GM23338 (cell line): ENCODE measurements around the gene ZMYND8. TPM values are rescaled to one million over a fixed set of nuclear protein-coding genes. Genes with fewer than 3 reads are reported as not detected.
"Not testable (repeated sequence)": the region's sequence is repeated elsewhere in the genome, so short reads cannot be mapped to it uniquely, and the experiment has no call there.

Experiments used
- ATAC-seq: fragments of 200-7000 bp; cut with Tn5 transposase; 3 replicates; pipeline ENCODE4 v1.9.1; 2020
- DNase-seq: peaks from one replicate; pipeline ENCODE4 v3.0.0-alpha.2; 2015; ENCODE audit warnings: low spot score
- H2AFZ ChIP-seq: fragments of 200-600 bp; sonication (generic); 2 replicates; pipeline ENCODE4 v1.8.0; 2016; ENCODE audit warnings: antibody characterized with exemption, mild to moderate bottlenecking, moderate library complexity
- H3F3A ChIP-seq: fragments of 200-600 bp; sonication (generic); replicated peaks from 2 replicates; pipeline ENCODE4 v1.8.0; 2017; ENCODE audit warnings: antibody characterized with exemption, mixed run types, low read depth
- H3K27ac ChIP-seq: fragments of 200-600 bp; sonication (generic); 2 replicates; pipeline ENCODE4 v1.6.1; 2016; ENCODE audit warnings: low read depth
- H3K27me3 ChIP-seq: fragments of 200-600 bp; sonication (generic); 2 replicates; pipeline ENCODE4 v1.8.0; 2016; ENCODE audit warnings: mild to moderate bottlenecking, mixed run types, moderate library complexity; ENCODE audit not compliant: insufficient read depth
- H3K36me3 ChIP-seq: fragments of 200-600 bp; sonication (generic); 2 replicates; pipeline ENCODE4 v1.8.0; 2016; ENCODE audit warnings: mild to moderate bottlenecking; ENCODE audit not compliant: insufficient read depth
- H3K4me1 ChIP-seq: fragments of 200-600 bp; sonication (generic); 2 replicates; pipeline ENCODE4 v1.8.0; 2016; ENCODE audit warnings: mild to moderate bottlenecking, moderate library complexity; ENCODE audit not compliant: insufficient read depth
- H3K4me2 ChIP-seq: fragments of 200-600 bp; sonication (generic); 2 replicates; pipeline ENCODE4 v1.7.1; 2017; ENCODE audit warnings: mixed run types
- H3K4me3 ChIP-seq: fragments of 200-600 bp; sonication (generic); 2 replicates; pipeline ENCODE4 v1.6.1; 2016; ENCODE audit warnings: mixed run types
- H3K79me2 ChIP-seq: fragments of 200-600 bp; sonication (generic); replicated peaks from 2 replicates; pipeline ENCODE4 v1.8.0; 2017; ENCODE audit warnings: mild to moderate bottlenecking; ENCODE audit not compliant: insufficient read depth
- H3K9me2 ChIP-seq: fragments of 200-600 bp; sonication (generic); 2 replicates; pipeline ENCODE4 v1.8.0; 2017; ENCODE audit not compliant: insufficient read depth
- H4K20me1 ChIP-seq: fragments of 200-600 bp; sonication (generic); replicated peaks from 2 replicates; pipeline ENCODE4 v1.8.0; 2017; ENCODE audit warnings: mild to moderate bottlenecking; ENCODE audit not compliant: insufficient read depth
- H3K27ac Mint-ChIP-seq: 2 replicates; pipeline ENCODE4 v1.8.0; 2020; ENCODE audit warnings: inconsistent platforms, mild to moderate bottlenecking, moderate library complexity, mixed read lengths
- H3K27me3 Mint-ChIP-seq: 3 replicates; pipeline ENCODE4 v1.8.0; 2022; ENCODE audit warnings: low read depth, mild to moderate bottlenecking, moderate library complexity, mixed read lengths, inconsistent platforms; ENCODE audit not compliant: insufficient read depth, poor library complexity
- H3K36me3 Mint-ChIP-seq: 3 replicates; pipeline ENCODE4 v1.8.0; 2021; ENCODE audit warnings: low read depth, mild to moderate bottlenecking, inconsistent platforms, moderate library complexity, mixed read lengths
- H3K4me1 Mint-ChIP-seq: 3 replicates; pipeline ENCODE4 v1.8.0; 2020; ENCODE audit warnings: mild to moderate bottlenecking, inconsistent platforms, mixed read lengths
- H3K4me3 Mint-ChIP-seq: 3 replicates; pipeline ENCODE4 v1.8.0; 2021; ENCODE audit warnings: moderate library complexity, mild to moderate bottlenecking, inconsistent platforms, mixed read lengths
- H3K9me3 Mint-ChIP-seq: 3 replicates; pipeline ENCODE4 v1.8.0; 2020; ENCODE audit warnings: moderate library complexity, mild to moderate bottlenecking, inconsistent platforms, mixed read lengths
- CREB1 ChIP-seq: fragments of 250-450 bp; sonication (Bioruptor Pico); IDR thresholded peaks from 2 replicates; pipeline ENCODE4 v1.5.0; 2020; ENCODE audit warnings: low read depth, mild to moderate bottlenecking, moderate library complexity
- CTCF ChIP-seq, 2 experiments: fragments of 200-600 bp in 1 of 2; sonication (generic) in 1 of 2; conservative IDR thresholded peaks; 2 replicates each; pipeline versions ENCODE4 v1.5.1 to v1.6.1; 2016 to 2017; ENCODE audit warnings: antibody characterized with exemption in 2 of 2, low read depth in 2 of 2, mild to moderate bottlenecking in 2 of 2, moderate library complexity in 1 of 2
- JUNB ChIP-seq: IDR thresholded peaks from one replicate; pipeline ENCODE4 v1.6.1; 2016; ENCODE audit warnings: antibody characterized with exemption; ENCODE audit not compliant: unreplicated experiment
- NANOG ChIP-seq: IDR thresholded peaks from 2 replicates; pipeline ENCODE4 v1.6.1; 2016; ENCODE audit warnings: antibody characterized with exemption, borderline replicate concordance
- POLR2AphosphoS5 ChIP-seq: IDR thresholded peaks from 2 replicates; pipeline ENCODE4 v1.6.1; 2016; ENCODE audit warnings: antibody characterized with exemption, low read depth
- REST ChIP-seq: IDR thresholded peaks from one replicate; pipeline ENCODE4 v1.6.1; 2018; ENCODE audit warnings: antibody characterized with exemption; ENCODE audit not compliant: unreplicated experiment
- STAT1 ChIP-seq: IDR thresholded peaks from one replicate; pipeline ENCODE4 v1.6.1; 2016; ENCODE audit warnings: antibody characterized with exemption; ENCODE audit not compliant: unreplicated experiment
- ZNF114 ChIP-seq: fragments of 250-450 bp; sonication (Bioruptor Pico); IDR thresholded peaks from 2 replicates; pipeline ENCODE4 v1.5.0; 2020; ENCODE audit warnings: mild to moderate bottlenecking, moderate library complexity
- ZNF462 ChIP-seq: fragments of 250-450 bp; sonication (Bioruptor Pico); IDR thresholded peaks from 2 replicates; pipeline ENCODE4 v1.5.0; 2020; ENCODE audit warnings: mild to moderate bottlenecking, moderate library complexity
- polyA plus RNA-seq: library from polyadenylated mRNA; unstranded; fragments of >200 nt; fragmentation: Nextera tagmentation; extraction: Ambion mirVana; gene quantifications from 2 replicates; pipeline ENCODE4 v1.2.1, GENCODE V29; 2016
- total RNA-seq: library from RNA; depleted of rRNA; stranded (reverse); fragments of >200 nt; shearing (Covaris generic); gene quantifications from 2 replicates; pipeline ENCODE4 v1.2.3, GENCODE V29; 2014

The ZMYND8 gene
- total and polyA plus RNA-seq, 2 experiments from 2014 or later, result 70.9 to 128 TPM

GRCh38 chr20:47277535-47277872 lies 79.0 kb downstream of the ZMYND8 start:
- not testable (repeated sequence) for H3K4me1 ChIP-seq, H3K9me3 Mint-ChIP-seq, DNase-seq, H3K4me3 ChIP-seq, H3K9me2 ChIP-seq, H2AFZ ChIP-seq, H3K4me3 Mint-ChIP-seq, ATAC-seq, H3K27ac Mint-ChIP-seq, H3K4me2 ChIP-seq, H3K27me3 ChIP-seq
- Histone ChIP-seq H3F3A (peaks cover 51% of the 10 kb centered on the region), H3K36me3 (peaks cover 47% of the 10 kb centered on the region), H3K27ac (peak overlapping the region; percentile 61), H4K20me1 (peaks cover 15% of the 10 kb centered on the region; the same call in 1 of the 2 replicates), H3K79me2 (peaks cover 85% of the 10 kb centered on the region)
- peaks cover 20% of the 10 kb centered on the region for H3K27me3 Mint-ChIP-seq
- H3K36me3 Mint-ChIP-seq, result peaks cover 90% of the 10 kb centered on the region
- H3K4me1 Mint-ChIP-seq, result peaks cover 43% of the 10 kb centered on the region

GRCh38 chr20:47276851-47277534 lies 79.5 kb downstream of the ZMYND8 start:
- DNase-seq (no peak), ATAC-seq (no peak)
- H3K27me3 Mint-ChIP-seq, result peaks cover 18% of the 10 kb centered on the region
- H3F3A ChIP-seq, result peaks cover 53% of the 10 kb centered on the region
- no peak overlapping the region; the same call in 1 of the 2 replicates for H3K27ac Mint-ChIP-seq
- H3K9me3 Mint-ChIP-seq, result no peaks in the 10 kb centered on the region
- peaks cover 87% of the 10 kb centered on the region for H3K79me2 ChIP-seq
- no peak overlapping the region for H2AFZ ChIP-seq
- no peak overlapping the region for H3K4me2 ChIP-seq
- peaks cover 10% of the 10 kb centered on the region; the same call in 1 of the 2 replicates for H4K20me1 ChIP-seq
- H3K4me3 Mint-ChIP-seq, result no peak overlapping the region
- 0 out of 2 replicates have a peak, but pooled peaks cover 10% of the 10 kb centered on the region for H3K4me1 ChIP-seq
- H3K9me2 ChIP-seq, result no peaks in the 10 kb centered on the region
- H3K36me3 Mint-ChIP-seq, result peaks cover 90% of the 10 kb centered on the region
- H3K4me3 ChIP-seq, result no peak overlapping the region
- no peaks in the 10 kb centered on the region for H3K27me3 ChIP-seq
- H3K27ac ChIP-seq, result peak overlapping the region; percentile 61
- H3K4me1 Mint-ChIP-seq, result peaks cover 45% of the 10 kb centered on the region
- H3K36me3 ChIP-seq, result peaks cover 42% of the 10 kb centered on the region
- TF ChIP-seq NANOG (no peak), REST (no peak), ZNF462 (CRISPR knock-in tag) (no peak), ZNF114 (CRISPR knock-in tag) (no peak), CREB1 (CRISPR knock-in tag) (no peak), JUNB (no peak), CTCF (conservative IDR thresholded peaks at IDR 0.05; ENCODE audit: low read depth in 2 of 2) (no peak), STAT1 (no peak), POLR2AphosphoS5 (no peak)
